Liver (tissue), 3 donors: ENCODE data around the gene SMOC2.

ENCODE experiments used
- CTCF ChIP-seq: fragments of 150-350 bp; IDR thresholded peaks from 2 replicates; pipeline ENCODE4 v1.5.1; 2017; ENCODE audit warnings: improper control_type of control experiment, low read depth, low read length; ENCODE audit not compliant: missing input control
- YY1 ChIP-seq: IDR thresholded peaks from 2 replicates; pipeline ENCODE4 v1.6.1; 2016; ENCODE audit warnings: antibody characterized with exemption, mild to moderate bottlenecking
- TF ChIP-seq, protein P1 (sequence below): IDR thresholded peaks from 2 replicates; pipeline ENCODE4 v1.6.1; 2016; ENCODE audit warnings: antibody characterized with exemption
- donor health status: healthy.
- donor health status: healthy.

DNA sequence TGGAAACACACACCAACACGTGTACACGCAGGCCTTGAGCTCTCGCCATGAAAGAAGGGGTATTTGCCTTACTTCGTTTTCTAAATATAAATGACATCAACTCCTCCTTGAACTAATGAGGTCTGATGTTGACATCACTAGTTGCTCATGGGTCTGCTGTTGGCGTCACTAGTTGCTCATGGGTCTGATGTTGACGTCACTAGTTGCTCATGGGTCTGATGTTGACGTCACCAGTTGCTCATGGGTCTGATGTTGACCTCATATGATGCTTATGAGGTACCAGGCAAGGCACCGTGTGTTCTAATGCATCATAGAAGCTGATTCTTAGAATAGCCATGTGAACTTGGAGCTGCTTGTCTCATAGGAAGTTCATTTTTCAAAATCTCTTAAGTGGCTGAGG is 116.5 kb downstream of the SMOC2 start:
- TF ChIP-seq CTCF = no peak
- no peak for TF ChIP-seq YY1
- TF ChIP-seq, protein P1, sequence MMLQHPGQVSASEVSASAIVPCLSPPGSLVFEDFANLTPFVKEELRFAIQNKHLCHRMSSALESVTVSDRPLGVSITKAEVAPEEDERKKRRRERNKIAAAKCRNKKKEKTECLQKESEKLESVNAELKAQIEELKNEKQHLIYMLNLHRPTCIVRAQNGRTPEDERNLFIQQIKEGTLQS = no peak
